HL-60 (cell line): ENCODE data around the gene TPD52L1.

Source experiments
- DNase-seq, 2 experiments: peaks; one replicate each; pipeline ENCODE4 v3.0.0-alpha.2; 2010 to 2020; ENCODE audit warnings: low read depth in 1 of 2, low spot score in 1 of 2
- H3K27ac ChIP-seq: fragments of 250-450 bp; sonication (Bioruptor Pico); replicated peaks from 2 replicates; pipeline ENCODE4 v1.5.1; 2020; ENCODE audit warnings: mild to moderate bottlenecking, moderate library complexity
- H3K27me3 ChIP-seq: fragments of 250-450 bp; sonication (Bioruptor Pico); 2 replicates; pipeline ENCODE4 v1.5.1; 2021; ENCODE audit warnings: mild to moderate bottlenecking, moderate library complexity; ENCODE audit not compliant: insufficient read depth, poor library complexity, severe bottlenecking
- H3K4me3 ChIP-seq: replicated peaks from 2 replicates; pipeline ENCODE4 v1.5.1; 2011; ENCODE audit warnings: mild to moderate bottlenecking, control low read depth, low read length; ENCODE audit not compliant: insufficient read depth
- CTCF ChIP-seq: IDR thresholded peaks from one replicate; pipeline ENCODE4 v1.5.1; 2011; ENCODE audit warnings: low read length, control low read depth, inconsistent platforms; ENCODE audit not compliant: insufficient read depth
- GABPA ChIP-seq: IDR thresholded peaks from 2 replicates; pipeline ENCODE4 v1.6.1; 2012; ENCODE audit warnings: low read depth
- POLR2AphosphoS5 ChIP-seq: IDR thresholded peaks from 2 replicates; pipeline ENCODE4 v1.6.1; 2012; ENCODE audit warnings: low read depth
- SPI1 ChIP-seq: IDR thresholded peaks from 2 replicates; pipeline ENCODE4 v1.6.1; 2012; ENCODE audit warnings: low read depth, mild to moderate bottlenecking, borderline replicate concordance
- TF ChIP-seq, protein P1 (sequence below): IDR thresholded peaks from 2 replicates; pipeline ENCODE4 v1.6.1; 2012; ENCODE audit warnings: low read depth; ENCODE audit not compliant: insufficient replicate concordance

The TPD52L1 gene

DNA sequence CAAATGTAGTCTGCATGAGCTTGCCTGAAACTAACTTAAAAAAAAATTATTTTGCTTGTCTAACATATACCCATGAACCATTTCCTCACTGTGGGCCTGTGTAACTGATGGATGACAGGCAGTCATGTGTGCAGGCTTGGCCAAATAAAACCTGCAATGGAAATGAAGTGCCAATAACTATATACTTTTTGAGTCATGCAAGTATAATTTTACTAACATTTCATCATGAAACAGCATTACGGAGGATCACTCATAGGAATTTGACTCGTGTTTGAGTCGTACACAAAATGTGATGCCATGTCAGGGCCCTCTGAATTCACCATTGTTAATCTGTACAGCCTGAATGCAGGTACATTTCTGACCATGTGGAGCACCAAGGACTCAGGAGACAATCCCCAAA lies 101.6 kb downstream of the TPD52L1 start:
- no peak for DNase-seq
- TF ChIP-seq POLR2AphosphoS5 (no peak), SPI1 (no peak), CTCF (no peak), GABPA (no peak)
- TF ChIP-seq, protein P1, sequence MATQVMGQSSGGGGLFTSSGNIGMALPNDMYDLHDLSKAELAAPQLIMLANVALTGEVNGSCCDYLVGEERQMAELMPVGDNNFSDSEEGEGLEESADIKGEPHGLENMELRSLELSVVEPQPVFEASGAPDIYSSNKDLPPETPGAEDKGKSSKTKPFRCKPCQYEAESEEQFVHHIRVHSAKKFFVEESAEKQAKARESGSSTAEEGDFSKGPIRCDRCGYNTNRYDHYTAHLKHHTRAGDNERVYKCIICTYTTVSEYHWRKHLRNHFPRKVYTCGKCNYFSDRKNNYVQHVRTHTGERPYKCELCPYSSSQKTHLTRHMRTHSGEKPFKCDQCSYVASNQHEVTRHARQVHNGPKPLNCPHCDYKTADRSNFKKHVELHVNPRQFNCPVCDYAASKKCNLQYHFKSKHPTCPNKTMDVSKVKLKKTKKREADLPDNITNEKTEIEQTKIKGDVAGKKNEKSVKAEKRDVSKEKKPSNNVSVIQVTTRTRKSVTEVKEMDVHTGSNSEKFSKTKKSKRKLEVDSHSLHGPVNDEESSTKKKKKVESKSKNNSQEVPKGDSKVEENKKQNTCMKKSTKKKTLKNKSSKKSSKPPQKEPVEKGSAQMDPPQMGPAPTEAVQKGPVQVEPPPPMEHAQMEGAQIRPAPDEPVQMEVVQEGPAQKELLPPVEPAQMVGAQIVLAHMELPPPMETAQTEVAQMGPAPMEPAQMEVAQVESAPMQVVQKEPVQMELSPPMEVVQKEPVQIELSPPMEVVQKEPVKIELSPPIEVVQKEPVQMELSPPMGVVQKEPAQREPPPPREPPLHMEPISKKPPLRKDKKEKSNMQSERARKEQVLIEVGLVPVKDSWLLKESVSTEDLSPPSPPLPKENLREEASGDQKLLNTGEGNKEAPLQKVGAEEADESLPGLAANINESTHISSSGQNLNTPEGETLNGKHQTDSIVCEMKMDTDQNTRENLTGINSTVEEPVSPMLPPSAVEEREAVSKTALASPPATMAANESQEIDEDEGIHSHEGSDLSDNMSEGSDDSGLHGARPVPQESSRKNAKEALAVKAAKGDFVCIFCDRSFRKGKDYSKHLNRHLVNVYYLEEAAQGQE: no peak
- H3K4me3 ChIP-seq: no peak overlapping the region
- no peaks in the 10 kb centered on the region for H3K27me3 ChIP-seq
- H3K27ac ChIP-seq: no peak overlapping the region

DNA sequence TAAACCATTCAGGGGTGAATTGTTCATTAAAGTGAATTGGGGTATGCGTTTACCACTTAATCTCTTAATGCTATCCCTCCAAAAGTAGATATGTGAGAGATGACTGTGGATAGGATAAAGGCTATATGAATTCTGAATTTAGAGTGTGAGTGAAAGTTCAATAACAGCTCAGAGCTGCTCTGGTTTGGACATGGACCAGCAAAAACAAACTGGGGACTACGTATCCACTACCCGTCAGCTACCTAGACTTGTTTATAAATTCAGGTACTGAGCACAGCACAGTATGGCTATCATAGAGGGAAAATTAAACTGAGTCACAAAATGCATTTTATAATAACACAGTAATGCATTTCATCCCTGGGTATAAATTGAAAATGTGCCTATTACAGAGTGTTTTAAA lies 103.8 kb downstream of the TPD52L1 start:
- no peak for DNase-seq
- TF ChIP-seq POLR2AphosphoS5 (no peak), GABPA (no peak), CTCF (no peak), SPI1 (no peak)
- TF ChIP-seq, protein P1: no peak
- no peak overlapping the region for H3K27ac ChIP-seq
- no peaks in the 10 kb centered on the region for H3K27me3 ChIP-seq
- H3K4me3 ChIP-seq: no peak overlapping the region

- H3K4me3 ChIP-seq: no peak overlapping the region
- peak overlapping the region; percentile 22; the same call in 1 of the 2 replicates for H3K27ac ChIP-seq
- no peaks in the 10 kb centered on the region for H3K27me3 ChIP-seq
- TF ChIP-seq SPI1 (peak; percentile 65; the same call in 1 of the 2 replicates), CTCF (no peak)
- peak in 1 of 2 experiments; percentile 38 for DNase-seq
Measured at GRCh38 chr6:125258651-125259353, 105.2 kb downstream of the TPD52L1 start.

GRCh38 chr6:125259354-125259736 lies 105.8 kb downstream of the TPD52L1 start:
- H3K27ac ChIP-seq: no peak overlapping the region
- H3K27me3 ChIP-seq: no peaks in the 10 kb centered on the region
- no peak for DNase-seq
- TF ChIP-seq POLR2AphosphoS5: no peak
- no peak for TF ChIP-seq CTCF
- TF ChIP-seq GABPA: no peak
- no peak for TF ChIP-seq SPI1
- TF ChIP-seq, protein P1: no peak
- H3K4me3 ChIP-seq: no peak overlapping the region
